K562 (cell line): ENCODE measurements around the gene GZF1. TPM values are rescaled to one million over a fixed set of nuclear protein-coding genes. Genes with fewer than 3 reads are reported as not detected.
A peak's percentile ranks its signal among the peaks of the same experiment; 100 is the strongest.

ENCODE experiments used
- HDAC6 ChIP-seq: IDR thresholded peaks from 2 replicates; pipeline ENCODE4 v1.6.1; 2012; ENCODE audit warnings: low read depth, mild to moderate bottlenecking, control low read depth, inconsistent platforms, low read length, moderate library complexity
- MED1 ChIP-seq: sonication (generic); formaldehyde crosslinking; IDR thresholded peaks from 2 replicates; pipeline ENCODE4 v1.8.1; 2023; ENCODE audit warnings: missing genetic modification reagents, borderline replicate concordance
- NFE2L1 ChIP-seq: fragments of 450-650 bp; IDR thresholded peaks from 2 replicates; pipeline ENCODE4 v1.6.1; 2016; ENCODE audit warnings: missing genetic modification characterization, low read depth, mild to moderate bottlenecking, missing compliant biosample characterization, moderate library complexity, borderline replicate concordance
- NR0B1 ChIP-seq: fragments of 450-650 bp; IDR thresholded peaks from one replicate; pipeline ENCODE4 v1.6.1; 2018; ENCODE audit warnings: mild to moderate bottlenecking, moderate library complexity; ENCODE audit not compliant: partially characterized antibody
- SIN3B ChIP-seq: fragments of 450-650 bp; IDR thresholded peaks from 2 replicates; pipeline ENCODE4 v1.6.1; 2017; ENCODE audit warnings: low read depth, mild to moderate bottlenecking, moderate library complexity
- SMARCE1 ChIP-seq: fragments of 450-650 bp; IDR thresholded peaks from 2 replicates; pipeline ENCODE4 v1.7.1; 2016; ENCODE audit warnings: mild to moderate bottlenecking
- SMC3 ChIP-seq: conservative IDR thresholded peaks from 2 replicates; pipeline ENCODE4 v1.6.1; 2011; ENCODE audit warnings: low read depth, low read length, improper control_type of control experiment; ENCODE audit not compliant: insufficient read depth
- TFAP4 ChIP-seq: sonication (generic); formaldehyde crosslinking; IDR thresholded peaks from 2 replicates; pipeline ENCODE4 v1.8.0; 2022; ENCODE audit warnings: missing genetic modification reagents, mild to moderate bottlenecking, moderate library complexity, borderline replicate concordance
- THAP12 ChIP-seq: fragments of 250-450 bp; sonication (Bioruptor Pico); IDR thresholded peaks from 2 replicates; pipeline ENCODE4 v1.9.0; 2021; ENCODE audit warnings: mild to moderate bottlenecking, inconsistent platforms
- ZNF143 ChIP-seq: sonication (generic); formaldehyde crosslinking; IDR thresholded peaks from 2 replicates; pipeline ENCODE4 v1.9.0; 2022; ENCODE audit warnings: mild to moderate bottlenecking, missing genetic modification reagents
- ZNF512 ChIP-seq: IDR thresholded peaks from 2 replicates; pipeline ENCODE4 v1.6.1; 2016; ENCODE audit warnings: missing genetic modification characterization, missing compliant biosample characterization
- ZNF79 ChIP-seq: fragments of 250-450 bp; sonication (Bioruptor Pico); IDR thresholded peaks from 2 replicates; pipeline ENCODE4 v1.4.0; 2020; ENCODE audit warnings: low read depth, mild to moderate bottlenecking, moderate library complexity
- polyA plus RNA-seq, 8 experiments: library from polyadenylated mRNA; depleted of rRNA in 4 of 8; stranded (reverse) in 5 of 8; unstranded in 3 of 8; fragments of >200 nt; fragmentation: Nextera tagmentation in 2 of 8; fragmentation: Illumina TruSeq in 1 of 8; extraction: Ambion mirVana in 2 of 8; extraction: Trizol in 1 of 8; gene quantifications; 2 replicates each; pipeline versions ENCODE4 v1.2.1 to v1.2.3, GENCODE V29; 2011 to 2014; ENCODE audit warnings: inconsistent platforms in 1 of 8, missing spikeins in 1 of 8
- total RNA-seq, 7 experiments: library from RNA; depleted of rRNA in 6 of 7; stranded (reverse); fragments of >200 nt in 6 of 7; fragmentation: Illumina TruSeq in 2 of 7; extraction: Trizol in 2 of 7; gene quantifications; 2 replicates each; pipeline versions ENCODE4 v1.2.1 to v1.2.3, GENCODE V29; 2011 to 2021; ENCODE audit warnings: low replicate concordance in 1 of 7

The GZF1 gene
- total and polyA plus RNA-seq, 9 of the 15 experiments (the other 6 are each of a cell fraction or from before 2014, with no cell fraction given): 1.2 to 15.7 (median 7.4) TPM

GRCh38 chr20:23357767-23358562 lies 4.0 kb upstream of the GZF1 start (continued):
- TF ChIP-seq ZNF512 (tag) (no peak), HDAC6 (no peak), NR0B1 (no peak), SIN3B (0 out of 2 replicates have a peak, but pooled peaks have one; percentile 22), SMC3 (no peak), NFE2L1 (tag) (no peak), SMARCE1 (no peak), MED1 (CRISPR knock-in tag) (no peak), TFAP4 (CRISPR knock-in tag) (peak; percentile 87), ZNF79 (CRISPR knock-in tag) (no peak), ZNF143 (CRISPR knock-in tag) (no peak), THAP12 (CRISPR knock-in tag) (no peak)
